ENCODE data around the gene HHAT. TPM values are rescaled to one million over a fixed set of nuclear protein-coding genes. Genes with fewer than 3 reads are reported as not detected.
"Not testable (repeated sequence)": the region's sequence is repeated elsewhere in the genome, so short reads cannot be mapped to it uniquely, and the experiment has no call there.

Gene HHAT
- total RNA-seq, 1 experiment from 2014 or later, result 2.3 TPM

DNA sequence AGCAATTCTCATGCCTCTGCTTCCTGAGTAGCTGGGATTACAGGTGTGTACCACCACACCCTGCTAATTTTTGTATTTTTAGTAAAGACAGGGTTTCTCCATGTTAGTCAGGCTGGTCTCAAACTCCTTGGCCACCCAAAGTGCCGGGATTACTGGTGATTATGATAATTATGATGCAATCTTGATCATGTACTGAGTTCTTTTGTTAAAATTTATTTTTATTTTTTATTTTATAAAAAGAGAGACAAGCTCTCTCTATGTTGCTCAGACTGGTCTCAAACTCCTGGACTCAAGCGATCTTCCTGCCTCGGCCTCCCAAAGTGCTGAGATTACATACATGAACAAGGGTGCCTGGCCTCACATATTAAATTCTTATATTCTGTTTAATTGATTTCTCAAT is 25.6 kb downstream of the HHAT start:
- not testable (repeated sequence) for H3K4me2 ChIP-seq (ENCODE audit: low read depth, low read length, poor library complexity, severe bottlenecking); H2AFZ ChIP-seq (ENCODE audit: low read length); H3K9ac ChIP-seq (ENCODE audit: low read length); H3K79me2 ChIP-seq (ENCODE audit: low read length); DNase-seq; H3K4me1 ChIP-seq (ENCODE audit: low read length); H3K36me3 ChIP-seq (ENCODE audit: insufficient read depth, low read length); H3K9me2 ChIP-seq (replicated peaks; ENCODE audit: insufficient read depth, low read length); H3K4me3 ChIP-seq (ENCODE audit: low read length); H3K9me3 ChIP-seq (ENCODE audit: low read length); H3K27me3 ChIP-seq (ENCODE audit: low read length); H3K27ac ChIP-seq (ENCODE audit: low read length); H4K20me1 ChIP-seq (ENCODE audit: insufficient read depth, low read depth, low read length)

DNA sequence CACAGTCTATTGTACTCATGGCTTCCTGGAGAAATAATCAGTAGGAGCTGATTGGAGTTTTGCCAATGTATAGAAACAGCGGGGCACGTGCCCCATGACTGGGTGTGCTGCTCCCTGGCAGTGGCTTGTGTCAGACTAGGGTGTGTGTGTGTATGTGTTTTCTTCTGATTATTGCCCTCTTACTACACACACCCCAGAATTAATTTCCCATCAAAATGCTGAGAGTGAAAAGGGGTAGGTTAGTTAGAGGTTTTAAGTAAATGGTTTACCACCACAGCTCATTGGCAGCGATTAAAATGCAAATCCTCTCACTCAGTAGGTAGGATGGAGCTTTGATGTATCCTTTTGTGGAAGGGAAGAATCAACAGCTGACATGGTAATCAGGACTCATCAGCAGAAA is 29.9 kb downstream of the HHAT start:
- no peaks in the 10 kb centered on the region for H3K79me2 ChIP-seq (ENCODE audit: low read length)
- no peak overlapping the region for H3K27ac ChIP-seq (ENCODE audit: low read length)
- no peaks in the 10 kb centered on the region for H3K27me3 ChIP-seq (ENCODE audit: low read length)
- H3K9me2 ChIP-seq (replicated peaks; ENCODE audit: insufficient read depth, low read length), result no peaks in the 10 kb centered on the region
- H2AFZ ChIP-seq (ENCODE audit: low read length), result no peak overlapping the region
- no peaks in the 10 kb centered on the region for H3K36me3 ChIP-seq (ENCODE audit: insufficient read depth, low read length)
- H3K9ac ChIP-seq (ENCODE audit: low read length), result no peak overlapping the region
- peak; percentile 38 for DNase-seq
- no peaks in the 10 kb centered on the region for H4K20me1 ChIP-seq (ENCODE audit: insufficient read depth, low read depth, low read length)
- H3K4me1 ChIP-seq (ENCODE audit: low read length), result no peaks in the 10 kb centered on the region
- H3K4me3 ChIP-seq (ENCODE audit: low read length), result no peak overlapping the region
- no peaks in the 10 kb centered on the region for H3K9me3 ChIP-seq (ENCODE audit: low read length)
- no peak overlapping the region for H3K4me2 ChIP-seq (ENCODE audit: low read depth, low read length, poor library complexity, severe bottlenecking)

DNA sequence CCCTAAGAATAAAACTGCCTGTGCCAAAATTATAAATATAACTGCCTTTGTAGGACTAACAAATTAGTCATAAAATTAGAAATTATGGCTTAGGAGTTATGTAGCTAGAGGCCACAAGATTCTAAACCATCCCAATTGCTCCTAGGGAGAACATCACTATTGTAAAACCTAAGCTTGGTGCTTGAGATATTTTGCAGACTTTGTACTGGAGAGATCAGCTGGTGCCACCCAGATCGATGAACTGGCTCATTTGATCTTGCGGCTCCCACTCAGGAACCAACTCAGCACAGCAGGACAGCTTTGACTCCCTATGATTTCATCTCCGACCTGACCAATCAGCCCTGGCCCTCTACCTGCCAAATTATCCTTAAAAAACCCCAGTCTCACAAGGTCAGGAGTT is 30.6 kb downstream of the HHAT start:
- H2AFZ ChIP-seq (ENCODE audit: low read length), result no peak overlapping the region
- no peak overlapping the region for H3K4me3 ChIP-seq (ENCODE audit: low read length)
- H3K27me3 ChIP-seq (ENCODE audit: low read length), result no peaks in the 10 kb centered on the region
- no peaks in the 10 kb centered on the region for H3K36me3 ChIP-seq (ENCODE audit: insufficient read depth, low read length)
- H3K4me2 ChIP-seq (ENCODE audit: low read depth, low read length, poor library complexity, severe bottlenecking), result no peak overlapping the region
- H3K79me2 ChIP-seq (ENCODE audit: low read length), result no peaks in the 10 kb centered on the region
- no peaks in the 10 kb centered on the region for H3K9me2 ChIP-seq (replicated peaks; ENCODE audit: insufficient read depth, low read length)
- no peak overlapping the region for H3K9ac ChIP-seq (ENCODE audit: low read length)
- H3K27ac ChIP-seq (ENCODE audit: low read length), result no peak overlapping the region
- peak; percentile 2 for DNase-seq
- no peaks in the 10 kb centered on the region for H4K20me1 ChIP-seq (ENCODE audit: insufficient read depth, low read depth, low read length)
- no peaks in the 10 kb centered on the region for H3K4me1 ChIP-seq (ENCODE audit: low read length)
- H3K9me3 ChIP-seq (ENCODE audit: low read length), result no peaks in the 10 kb centered on the region

DNA sequence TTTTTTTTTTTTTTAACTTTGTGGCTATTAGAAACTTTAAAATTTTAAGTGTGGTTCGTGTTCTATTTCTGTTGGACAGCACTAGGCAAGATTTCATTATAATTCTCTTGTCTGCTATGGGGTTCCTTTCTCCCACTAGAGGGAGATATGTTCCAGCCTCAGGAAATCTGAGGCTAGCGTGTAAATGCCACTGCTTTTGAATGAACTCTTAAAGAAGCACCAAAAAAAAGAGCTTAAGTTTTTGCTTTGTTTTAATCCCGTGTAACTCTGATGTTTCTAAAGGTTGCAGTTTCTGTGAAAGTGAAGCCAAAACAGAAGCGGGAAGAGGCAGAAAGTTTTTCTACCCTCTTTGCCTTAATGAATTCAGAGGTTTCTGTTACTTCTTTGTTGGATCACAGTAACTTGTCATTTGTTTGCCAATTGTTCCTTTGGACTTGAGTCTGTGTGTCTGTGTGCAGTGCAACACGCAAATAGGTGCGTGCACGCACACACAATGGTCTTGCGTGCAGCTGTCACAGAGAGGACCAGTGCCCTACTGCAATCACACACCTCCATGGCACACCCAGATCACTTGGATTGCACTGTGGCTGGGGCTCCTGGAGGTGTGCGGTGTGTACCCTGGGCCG is 32.3 kb downstream of the HHAT start:
- H3K9me2 ChIP-seq (replicated peaks; ENCODE audit: insufficient read depth, low read length), result no peaks in the 10 kb centered on the region
- H3K4me2 ChIP-seq (ENCODE audit: low read depth, low read length, poor library complexity, severe bottlenecking), result no peak overlapping the region
- no peaks in the 10 kb centered on the region for H3K9me3 ChIP-seq (ENCODE audit: low read length)
- H3K36me3 ChIP-seq (ENCODE audit: insufficient read depth, low read length), result no peaks in the 10 kb centered on the region
- H3K27me3 ChIP-seq (ENCODE audit: low read length), result no peaks in the 10 kb centered on the region
- no peaks in the 10 kb centered on the region for H4K20me1 ChIP-seq (ENCODE audit: insufficient read depth, low read depth, low read length)
- H3K4me1 ChIP-seq (ENCODE audit: low read length), result no peaks in the 10 kb centered on the region
- H3K4me3 ChIP-seq (ENCODE audit: low read length), result no peak overlapping the region
- no peaks in the 10 kb centered on the region for H3K79me2 ChIP-seq (ENCODE audit: low read length)
- H3K9ac ChIP-seq (ENCODE audit: low read length), result no peak overlapping the region
- peak; percentile 54 for DNase-seq
- H3K27ac ChIP-seq (ENCODE audit: low read length), result no peak overlapping the region
- H2AFZ ChIP-seq (ENCODE audit: low read length), result no peak overlapping the region

DNA sequence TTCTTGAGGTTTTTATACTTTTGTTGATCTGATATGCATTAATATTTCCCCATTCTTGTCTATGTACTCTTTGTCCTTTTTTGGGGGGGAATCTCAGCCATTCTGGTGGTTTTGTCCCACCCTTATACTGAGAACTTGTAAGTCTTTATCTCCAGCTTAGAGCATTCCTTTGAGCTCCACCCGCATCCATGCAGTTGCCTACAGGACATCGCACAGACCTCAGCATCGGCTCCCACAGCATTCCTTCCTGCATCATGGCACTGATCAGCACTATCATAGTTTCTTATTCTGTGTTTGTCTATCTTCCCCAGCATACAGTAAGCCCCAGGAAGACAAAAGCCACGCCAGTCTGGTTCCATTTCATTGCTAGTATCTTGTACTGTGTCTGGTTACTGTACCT is 33.0 kb downstream of the HHAT start:
- no peaks in the 10 kb centered on the region for H3K27me3 ChIP-seq (ENCODE audit: low read length)
- H4K20me1 ChIP-seq (ENCODE audit: insufficient read depth, low read depth, low read length), result no peaks in the 10 kb centered on the region
- no peaks in the 10 kb centered on the region for H3K36me3 ChIP-seq (ENCODE audit: insufficient read depth, low read length)
- peak; percentile 4 for DNase-seq
- H3K4me2 ChIP-seq (ENCODE audit: low read depth, low read length, poor library complexity, severe bottlenecking), result no peak overlapping the region
- H3K9ac ChIP-seq (ENCODE audit: low read length), result no peak overlapping the region
- H3K79me2 ChIP-seq (ENCODE audit: low read length), result no peaks in the 10 kb centered on the region
- H3K27ac ChIP-seq (ENCODE audit: low read length), result no peak overlapping the region
- no peaks in the 10 kb centered on the region for H3K9me2 ChIP-seq (replicated peaks; ENCODE audit: insufficient read depth, low read length)
- H2AFZ ChIP-seq (ENCODE audit: low read length), result no peak overlapping the region
- no peaks in the 10 kb centered on the region for H3K9me3 ChIP-seq (ENCODE audit: low read length)
- H3K4me3 ChIP-seq (ENCODE audit: low read length), result no peak overlapping the region
- no peaks in the 10 kb centered on the region for H3K4me1 ChIP-seq (ENCODE audit: low read length)

DNA sequence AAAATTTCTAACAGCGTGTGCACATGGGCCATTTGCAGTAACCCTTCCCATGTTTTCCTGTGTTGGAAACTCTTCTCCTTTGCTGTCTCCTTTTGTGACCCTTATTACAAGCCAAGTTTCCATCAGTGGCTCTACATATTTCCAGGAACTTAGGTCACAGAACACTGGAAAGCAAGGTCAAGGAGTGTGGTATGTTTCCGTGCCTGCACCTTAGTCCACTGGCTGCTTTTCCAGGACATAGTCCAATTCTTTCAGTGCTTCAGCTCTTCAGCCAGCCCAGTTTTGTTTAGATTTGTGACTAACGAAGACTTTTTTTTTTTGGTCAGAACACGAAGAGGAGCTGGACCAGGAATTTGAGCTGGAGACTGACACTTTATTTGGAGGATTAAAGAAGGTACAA is 33.8 kb downstream of the HHAT start:
- Histone ChIP-seq H3K4me1 (ENCODE audit: low read length) (no peaks in the 10 kb centered on the region), H3K27ac (ENCODE audit: low read length) (no peak overlapping the region), H4K20me1 (ENCODE audit: insufficient read depth, low read depth, low read length) (no peaks in the 10 kb centered on the region), H3K36me3 (ENCODE audit: insufficient read depth, low read length) (no peaks in the 10 kb centered on the region), H2AFZ (ENCODE audit: low read length) (no peak overlapping the region), H3K9me2 (replicated peaks; ENCODE audit: insufficient read depth, low read length) (no peaks in the 10 kb centered on the region), H3K9ac (ENCODE audit: low read length) (no peak overlapping the region), H3K79me2 (ENCODE audit: low read length) (no peaks in the 10 kb centered on the region), H3K27me3 (ENCODE audit: low read length) (no peaks in the 10 kb centered on the region), H3K9me3 (ENCODE audit: low read length) (no peaks in the 10 kb centered on the region), H3K4me2 (ENCODE audit: low read depth, low read length, poor library complexity, severe bottlenecking) (no peak overlapping the region), H3K4me3 (ENCODE audit: low read length) (no peak overlapping the region)
- peak; percentile 6 for DNase-seq

DNA sequence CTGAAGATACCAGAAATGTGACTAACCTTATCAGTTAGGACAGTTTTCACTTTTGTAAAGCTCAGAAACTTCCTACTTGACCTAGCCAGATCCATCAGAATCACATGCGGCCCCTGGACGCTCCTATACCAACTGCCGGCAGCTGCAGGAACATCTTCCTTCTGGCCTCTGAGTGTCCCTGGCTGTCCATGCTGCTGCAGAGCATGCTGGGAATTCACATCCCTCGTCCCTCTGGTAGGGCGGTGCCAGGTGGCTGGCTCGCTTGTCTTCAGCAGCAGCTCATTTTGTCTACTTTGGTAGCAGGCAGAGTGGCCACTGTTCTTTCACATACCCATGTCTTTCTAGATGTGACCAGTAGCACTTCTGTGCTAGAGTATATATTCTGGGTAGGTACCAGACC is 34.4 kb downstream of the HHAT start:
- DNase-seq, result peak; percentile 2
- no peak overlapping the region for H2AFZ ChIP-seq (ENCODE audit: low read length)
- no peaks in the 10 kb centered on the region for H3K9me3 ChIP-seq (ENCODE audit: low read length)
- H3K4me1 ChIP-seq (ENCODE audit: low read length), result no peaks in the 10 kb centered on the region
- no peaks in the 10 kb centered on the region for H3K9me2 ChIP-seq (replicated peaks; ENCODE audit: insufficient read depth, low read length)
- H3K4me2 ChIP-seq (ENCODE audit: low read depth, low read length, poor library complexity, severe bottlenecking), result no peak overlapping the region
- H3K9ac ChIP-seq (ENCODE audit: low read length), result no peak overlapping the region
- no peaks in the 10 kb centered on the region for H3K36me3 ChIP-seq (ENCODE audit: insufficient read depth, low read length)
- H4K20me1 ChIP-seq (ENCODE audit: insufficient read depth, low read depth, low read length), result no peaks in the 10 kb centered on the region
- no peaks in the 10 kb centered on the region for H3K27me3 ChIP-seq (ENCODE audit: low read length)
- H3K4me3 ChIP-seq (ENCODE audit: low read length), result no peak overlapping the region
- H3K79me2 ChIP-seq (ENCODE audit: low read length), result no peaks in the 10 kb centered on the region
- H3K27ac ChIP-seq (ENCODE audit: low read length), result no peak overlapping the region

DNA sequence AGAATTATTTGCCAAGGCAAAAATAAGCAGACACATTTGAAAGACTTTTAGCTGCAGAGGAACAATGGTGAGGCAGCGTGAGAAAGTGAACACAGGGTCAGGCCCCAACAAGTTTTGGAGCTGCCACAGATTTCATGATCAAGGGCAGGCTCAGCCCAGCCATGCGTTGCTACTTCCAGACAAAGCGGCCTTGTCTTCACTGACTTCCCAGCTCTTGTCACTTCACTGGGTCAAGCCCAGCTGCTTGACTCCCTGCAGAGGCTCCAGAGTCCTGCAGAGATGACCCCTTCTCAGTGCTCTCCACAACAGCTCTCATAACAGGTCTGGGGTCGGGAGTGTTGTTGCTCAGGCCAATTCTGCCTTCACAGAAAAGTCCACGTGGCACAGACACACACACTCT is 35.8 kb downstream of the HHAT start:
- no peak overlapping the region for H3K27ac ChIP-seq (ENCODE audit: low read length)
- no peak overlapping the region for H3K4me3 ChIP-seq (ENCODE audit: low read length)
- H3K36me3 ChIP-seq (ENCODE audit: insufficient read depth, low read length), result no peaks in the 10 kb centered on the region
- no peaks in the 10 kb centered on the region for H3K4me1 ChIP-seq (ENCODE audit: low read length)
- no peak overlapping the region for H3K4me2 ChIP-seq (ENCODE audit: low read depth, low read length, poor library complexity, severe bottlenecking)
- no peak for DNase-seq
- no peak overlapping the region for H3K9ac ChIP-seq (ENCODE audit: low read length)
- H3K9me3 ChIP-seq (ENCODE audit: low read length), result no peaks in the 10 kb centered on the region
- H3K9me2 ChIP-seq (replicated peaks; ENCODE audit: insufficient read depth, low read length), result no peaks in the 10 kb centered on the region
- H4K20me1 ChIP-seq (ENCODE audit: insufficient read depth, low read depth, low read length), result no peaks in the 10 kb centered on the region
- no peak overlapping the region for H2AFZ ChIP-seq (ENCODE audit: low read length)
- no peaks in the 10 kb centered on the region for H3K27me3 ChIP-seq (ENCODE audit: low read length)
- H3K79me2 ChIP-seq (ENCODE audit: low read length), result no peaks in the 10 kb centered on the region

DNA sequence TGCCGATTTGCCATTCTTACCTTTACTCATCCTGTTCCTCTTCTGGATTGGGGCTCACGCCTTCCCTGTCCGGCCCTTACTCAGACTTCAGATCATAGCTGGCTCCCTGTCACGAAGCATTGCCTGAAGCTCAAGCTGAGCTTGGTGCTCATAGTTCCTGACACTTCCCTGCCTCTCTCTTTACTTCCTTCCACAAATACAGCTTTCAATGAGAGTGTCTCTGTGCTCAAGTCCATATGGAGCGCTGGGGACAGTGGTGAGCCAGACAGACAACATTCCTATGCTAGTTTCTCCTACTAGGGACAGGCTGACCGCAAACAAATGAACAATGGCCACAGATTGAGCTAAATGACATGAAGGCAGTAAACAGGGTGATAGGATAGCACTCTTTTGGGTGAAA is 38.1 kb downstream of the HHAT start:
- Histone ChIP-seq H4K20me1 (ENCODE audit: insufficient read depth, low read depth, low read length) (no peaks in the 10 kb centered on the region), H3K9me3 (ENCODE audit: low read length) (no peaks in the 10 kb centered on the region), H3K36me3 (ENCODE audit: insufficient read depth, low read length) (no peaks in the 10 kb centered on the region), H3K79me2 (ENCODE audit: low read length) (no peaks in the 10 kb centered on the region), H3K4me3 (ENCODE audit: low read length) (no peak overlapping the region), H3K9ac (ENCODE audit: low read length) (no peak overlapping the region), H3K4me2 (ENCODE audit: low read depth, low read length, poor library complexity, severe bottlenecking) (no peak overlapping the region), H2AFZ (ENCODE audit: low read length) (no peak overlapping the region), H3K9me2 (replicated peaks; ENCODE audit: insufficient read depth, low read length) (no peaks in the 10 kb centered on the region), H3K4me1 (ENCODE audit: low read length) (no peaks in the 10 kb centered on the region), H3K27ac (ENCODE audit: low read length) (no peak overlapping the region), H3K27me3 (ENCODE audit: low read length) (no peaks in the 10 kb centered on the region)
- peak; percentile 4 for DNase-seq

Measured in Karpas-422 (cell line).